Colonic mucosa (tissue), 4 donors: ENCODE data around the gene FOXP1. TPM values are rescaled to one million over a fixed set of nuclear protein-coding genes. Genes with fewer than 3 reads are reported as not detected.
A peak's percentile ranks its signal among the peaks of the same experiment; 100 is the strongest.

Experiments used
- DNase-seq: peaks from one replicate; pipeline ENCODE4 v3.0.0-alpha.2; 2020
- H3K27ac ChIP-seq: fragments of 200-600 bp; one replicate; pipeline ENCODE4 v1.8.0; 2021
- H3K27me3 ChIP-seq: fragments of 200-600 bp; one replicate; pipeline ENCODE4 v1.8.0; 2021
- H3K36me3 ChIP-seq: fragments of 200-600 bp; one replicate; pipeline ENCODE4 v1.8.0; 2021
- H3K4me1 ChIP-seq: fragments of 200-600 bp; one replicate; pipeline ENCODE4 v1.8.0; 2021; ENCODE audit warnings: mild to moderate bottlenecking
- H3K4me3 ChIP-seq: fragments of 200-600 bp; one replicate; pipeline ENCODE4 v1.8.0; 2021
- H3K9ac ChIP-seq, 2 donors: one replicate each; pipeline ENCODE4 v1.7.0; 2013; ENCODE audit warnings: control low read depth in 2 of 2, low read depth in 2 of 2, low read length in 2 of 2
- H3K9me3 ChIP-seq: fragments of 200-600 bp; one replicate; pipeline ENCODE4 v1.8.0; 2021
- intact Hi-C: fragments of 100-400 bp; cut with DNase I; formaldehyde crosslinking; loops from one replicate; pipeline ENCODE4 v1.14.1; 2022
- total RNA-seq, 2 donors: library from RNA; stranded (reverse); fragmentation: NEBNext Ultra II Directional in 1 of 2; extraction: Animal tissue kit (Norgen Biotek cat#: 25700) in 1 of 2; gene quantifications; one replicate each; pipeline ENCODE4 v1.2.1, GENCODE V29; 2021
- TF ChIP-seq, protein P1 (sequence below): fragments of 200-600 bp; IDR thresholded peaks from one replicate; pipeline ENCODE4 v1.8.0; 2022; ENCODE audit warnings: antibody characterized with exemption, mild to moderate bottlenecking
- donor health status: healthy.
- donor health status: DM: no; HTN: no; CAD: no.
- donor health status: DM: no; HTN: no; CAD: no.

FOXP1 gene
- total RNA-seq, 2 donors from 2014 or later, result 127 to 128 TPM

- Histone ChIP-seq H3K9me3 (no peaks in the 10 kb centered on the region), H3K36me3 (no peaks in the 10 kb centered on the region), H3K27me3 (no peaks in the 10 kb centered on the region), H3K4me1 (no peaks in the 10 kb centered on the region), H3K9ac (no peak overlapping the region), H3K27ac (no peak overlapping the region), H3K4me3 (no peak overlapping the region)
- DNase-seq, result no peak
- intact Hi-C loops, result loop anchor here (10.0 kb wide), 2 partner anchors 275 to 305 kb away; partner anchors contain the start of gene FOXP1
- TF ChIP-seq, protein P1, sequence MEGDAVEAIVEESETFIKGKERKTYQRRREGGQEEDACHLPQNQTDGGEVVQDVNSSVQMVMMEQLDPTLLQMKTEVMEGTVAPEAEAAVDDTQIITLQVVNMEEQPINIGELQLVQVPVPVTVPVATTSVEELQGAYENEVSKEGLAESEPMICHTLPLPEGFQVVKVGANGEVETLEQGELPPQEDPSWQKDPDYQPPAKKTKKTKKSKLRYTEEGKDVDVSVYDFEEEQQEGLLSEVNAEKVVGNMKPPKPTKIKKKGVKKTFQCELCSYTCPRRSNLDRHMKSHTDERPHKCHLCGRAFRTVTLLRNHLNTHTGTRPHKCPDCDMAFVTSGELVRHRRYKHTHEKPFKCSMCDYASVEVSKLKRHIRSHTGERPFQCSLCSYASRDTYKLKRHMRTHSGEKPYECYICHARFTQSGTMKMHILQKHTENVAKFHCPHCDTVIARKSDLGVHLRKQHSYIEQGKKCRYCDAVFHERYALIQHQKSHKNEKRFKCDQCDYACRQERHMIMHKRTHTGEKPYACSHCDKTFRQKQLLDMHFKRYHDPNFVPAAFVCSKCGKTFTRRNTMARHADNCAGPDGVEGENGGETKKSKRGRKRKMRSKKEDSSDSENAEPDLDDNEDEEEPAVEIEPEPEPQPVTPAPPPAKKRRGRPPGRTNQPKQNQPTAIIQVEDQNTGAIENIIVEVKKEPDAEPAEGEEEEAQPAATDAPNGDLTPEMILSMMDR, result no peak
Measured at GRCh38 chr3:71309886-71310285, 273.6 kb downstream of the FOXP1 start.

DNA sequence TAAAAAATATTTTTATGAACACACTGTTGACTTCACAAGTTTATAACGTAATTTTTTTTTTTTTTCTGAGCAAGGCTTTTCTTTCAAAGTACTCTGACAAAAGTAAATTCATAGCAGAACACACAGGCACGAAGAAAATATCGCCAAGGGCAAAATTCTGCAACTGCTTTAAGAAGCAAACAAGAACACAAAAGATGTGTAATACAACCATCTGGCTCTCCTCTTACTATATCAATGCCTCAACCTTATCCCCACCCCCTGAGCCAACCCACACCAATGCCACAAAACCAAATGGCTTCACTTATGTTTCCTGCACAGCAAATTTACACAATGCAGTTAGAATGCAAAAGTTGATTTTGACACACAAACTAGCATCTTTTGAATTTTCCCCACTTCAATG, 274.2 kb downstream of the FOXP1 start:
- TF ChIP-seq, protein P1, result no peak
- no peak overlapping the region for H3K27ac ChIP-seq
- H3K36me3 ChIP-seq, result no peaks in the 10 kb centered on the region
- no peak for DNase-seq
- no peaks in the 10 kb centered on the region for H3K9me3 ChIP-seq
- intact Hi-C loops, result loop anchor here (10.0 kb wide), 2 partner anchors 275 to 305 kb away; partner anchors contain the start of gene FOXP1
- H3K9ac ChIP-seq, result no peak overlapping the region
- H3K27me3 ChIP-seq, result no peaks in the 10 kb centered on the region
- H3K4me1 ChIP-seq, result no peaks in the 10 kb centered on the region
- H3K4me3 ChIP-seq, result no peak overlapping the region

GRCh38 chr3:71308836-71309235, 274.7 kb downstream of the FOXP1 start:
- H3K9ac ChIP-seq, result no peak overlapping the region
- no peak overlapping the region for H3K27ac ChIP-seq
- H3K27me3 ChIP-seq, result no peaks in the 10 kb centered on the region
- H3K4me3 ChIP-seq, result no peak overlapping the region
- intact Hi-C loops, result loop anchor here (10.0 kb wide), 2 partner anchors 276 to 304 kb away; partner anchors contain the start of gene FOXP1
- H3K9me3 ChIP-seq, result no peaks in the 10 kb centered on the region
- no peaks in the 10 kb centered on the region for H3K4me1 ChIP-seq
- H3K36me3 ChIP-seq, result no peaks in the 10 kb centered on the region
- no peak for DNase-seq
- TF ChIP-seq, protein P1, result no peak

GRCh38 chr3:71307991-71308697, 275.4 kb downstream of the FOXP1 start:
- no peak for DNase-seq
- TF ChIP-seq, protein P1, result no peak
- H3K27ac ChIP-seq, result no peak overlapping the region
- no peaks in the 10 kb centered on the region for H3K9me3 ChIP-seq
- H3K27me3 ChIP-seq, result no peaks in the 10 kb centered on the region
- no peaks in the 10 kb centered on the region for H3K4me1 ChIP-seq
- H3K4me3 ChIP-seq, result no peak overlapping the region
- no peaks in the 10 kb centered on the region for H3K36me3 ChIP-seq
- H3K9ac ChIP-seq, result no peak overlapping the region
- intact Hi-C loops, result loop anchor here (10.0 kb wide), 2 partner anchors 277 to 303 kb away; partner anchors contain the start of gene FOXP1

DNA sequence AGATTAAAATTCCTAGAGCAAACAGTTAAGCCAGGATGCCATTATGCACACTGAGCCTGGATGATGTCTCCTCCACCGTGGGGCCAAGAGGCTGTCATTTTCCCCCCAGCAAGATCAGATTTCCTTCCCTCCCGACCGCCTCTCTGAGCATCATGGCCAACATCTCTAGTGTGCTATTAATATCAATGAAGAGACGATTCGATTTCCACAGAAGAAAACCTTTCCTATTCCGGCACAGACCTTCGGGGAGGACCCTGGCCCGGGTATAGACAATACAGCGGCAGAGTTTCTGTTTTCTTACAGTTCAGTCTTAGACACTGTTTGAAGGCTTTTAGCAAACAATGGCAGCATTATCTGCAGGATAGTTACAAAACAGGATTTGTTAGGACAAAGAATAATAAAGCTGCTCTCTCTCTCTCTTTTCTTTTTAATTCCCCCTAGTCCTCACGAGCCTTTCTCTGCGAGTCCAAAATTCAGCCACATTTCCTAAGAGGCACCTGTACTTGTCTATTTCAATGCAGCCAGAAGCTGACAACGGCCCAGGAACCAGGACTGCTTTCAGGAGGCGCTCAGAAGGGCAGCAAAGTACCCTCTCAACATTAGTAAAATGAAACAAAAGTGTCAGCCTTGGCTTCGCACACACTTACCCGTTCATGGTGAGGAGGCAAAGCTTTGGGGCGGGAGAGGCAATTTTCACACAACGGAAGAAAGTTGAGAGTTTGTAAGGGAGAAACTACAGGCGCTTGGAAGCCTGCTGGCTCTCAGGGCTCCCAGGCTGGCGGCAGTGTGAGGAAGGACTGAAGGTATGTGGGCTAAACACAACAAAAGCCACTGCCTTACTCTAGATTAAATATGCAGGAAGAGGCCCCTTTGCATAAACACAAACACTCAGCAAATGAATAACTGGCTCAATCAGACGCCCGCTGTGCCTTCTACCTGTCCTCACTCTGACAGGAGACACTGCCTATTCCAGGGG, 278.0 kb downstream of the FOXP1 start:
- Histone ChIP-seq H3K9ac (peak overlapping the region in 1 of 2 donors; percentile 56), H3K27ac (peak overlapping the region; percentile 63), H3K9me3 (no peaks in the 10 kb centered on the region), H3K27me3 (no peaks in the 10 kb centered on the region), H3K4me1 (no peaks in the 10 kb centered on the region), H3K4me3 (peak overlapping the region; percentile 18), H3K36me3 (no peaks in the 10 kb centered on the region)
- peak; percentile 36 for DNase-seq
- intact Hi-C loops, result loop anchor here (10.0 kb wide), 2 partner anchors 279 to 301 kb away; partner anchors contain the start of gene FOXP1
- TF ChIP-seq, protein P1, result no peak
